Measurements from ENCODE around the gene LHX6. TPM values are rescaled to one million over a fixed set of nuclear protein-coding genes. Genes with fewer than 3 reads are reported as not detected.

Gene LHX6
- total and polyA plus RNA-seq, 2 of the 8 experiments (the other 6 are each of a cell fraction or from before 2014, with no cell fraction given) = 0.92 to 1.2 TPM

DNA sequence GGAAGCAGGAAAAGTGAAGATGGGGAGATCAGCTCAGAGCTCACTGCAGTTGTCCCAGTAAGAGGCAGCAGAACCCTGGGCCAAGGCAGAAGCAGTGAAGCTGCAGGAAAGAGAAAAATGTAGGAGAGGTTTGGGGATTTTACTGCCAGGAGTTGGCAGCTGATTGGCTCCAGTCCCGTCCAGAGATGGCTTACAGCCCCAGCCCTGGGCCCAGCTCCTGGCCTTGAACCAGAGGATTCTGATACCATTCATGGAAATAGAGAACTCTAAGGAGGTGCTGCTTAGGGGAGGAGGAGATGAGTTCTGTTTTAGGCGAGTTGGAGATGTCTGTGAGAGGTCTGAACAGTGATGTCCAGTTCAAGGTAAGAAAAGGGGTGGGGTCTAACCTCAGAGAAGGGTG is 64.5 kb downstream of the LHX6 start:
- H2AFZ ChIP-seq (ENCODE audit: low read length) = no peak overlapping the region
- no peak overlapping the region for H3K18ac ChIP-seq (ENCODE audit: extremely low read depth, low read length)
- H3K36me3 ChIP-seq (ENCODE audit: control insufficient read depth in 2 of 4, insufficient read depth in 4 of 4, low read length in 3 of 4) = no peaks in the 10 kb centered on the region
- FAIRE-seq = no peak
- H3K56ac ChIP-seq (replicated peaks; ENCODE audit: insufficient read length, low read depth, low read length) = no peak overlapping the region
- no peak overlapping the region for H2BK5ac ChIP-seq (ENCODE audit: low read depth, low read length)
- H2AK5ac ChIP-seq (ENCODE audit: low read depth, low read length) = no peak overlapping the region
- CTCF ChIA-PET (ENCODE audit: partially characterized antibody) = interaction anchor here (1.0 to 1.4 kb wide), 4 partner anchors 14 to 43 kb away, joined by 3 to 4 read pairs (median 4); no protein-coding TSS in a partner anchor
- H4K5ac ChIP-seq (ENCODE audit: insufficient read length, low read depth, low read length) = no peak overlapping the region
- no peaks in the 10 kb centered on the region for H4K20me1 ChIP-seq (replicated peaks in 1 of 2; ENCODE audit: control insufficient read depth in 1 of 2, insufficient read depth in 2 of 2, low read length in 2 of 2)
- DNase-seq (ENCODE audit: low read depth in 1 of 2, low spot score in 2 of 2) = no peak
- 36% methylated on average over 2 of the region's 2 CpGs; no CpG with 5 or more reads in 1 of the 2 experiments for WGBS, 2 experiments (ENCODE audit: extremely low coverage in 1 of 2, insufficient coverage in 1 of 2, insufficient read length in 1 of 2, insufficient replicate concordance in 2 of 2, low coverage in 1 of 2, low lambda C conversion rate in 2 of 2, missing lambda C conversion rate in 1 of 2)
- no peak overlapping the region for H3K4me3 ChIP-seq (ENCODE audit: extremely low read depth in 1 of 4, insufficient read depth in 2 of 4, low read depth in 3 of 4, low read length in 4 of 4)
- POLR2A ChIA-PET (ENCODE audit: partially characterized antibody) = no interaction called here
- no peak overlapping the region for H4K8ac ChIP-seq (ENCODE audit: extremely low read depth, insufficient read depth, low read length)
- peaks cover 2% of the 10 kb centered on the region for H3K23me2 ChIP-seq (ENCODE audit: low read depth, low read length)
- H3K4ac ChIP-seq (replicated peaks; ENCODE audit: insufficient read length, low read depth, low read length) = no peak overlapping the region
- no peak overlapping the region for H3K9ac ChIP-seq (replicated peaks in 1 of 4; ENCODE audit: extremely low read depth in 1 of 4, low read depth in 3 of 4, low read length in 3 of 4)
- no peaks in the 10 kb centered on the region for H3K79me2 ChIP-seq (ENCODE audit: control insufficient read depth in 1 of 2, insufficient read depth in 2 of 2, low read length in 2 of 2)
- no peaks in the 10 kb centered on the region; a peak in 1 of 7 replicates for H3K4me1 ChIP-seq (replicated peaks in 1 of 4; ENCODE audit: control insufficient read depth in 3 of 4, insufficient read depth in 4 of 4, low read length in 3 of 4)
- no peak overlapping the region for H4K91ac ChIP-seq (replicated peaks; ENCODE audit: insufficient read length, low read length)
- no peak overlapping the region for H3K14ac ChIP-seq (ENCODE audit: insufficient read length)
- no peak overlapping the region for H2BK120ac ChIP-seq (replicated peaks; ENCODE audit: low read depth, low read length)
- no peak overlapping the region for H2BK15ac ChIP-seq (ENCODE audit: low read length)
- no peak overlapping the region for H3K27ac ChIP-seq (ENCODE audit: low read depth, low read length)
- H3K4me2 ChIP-seq (ENCODE audit: insufficient read depth in 1 of 2, low read depth in 2 of 2, low read length in 2 of 2) = no peak overlapping the region
- H3K79me1 ChIP-seq (ENCODE audit: low read depth, low read length) = no peaks in the 10 kb centered on the region
- no peak overlapping the region for H2BK20ac ChIP-seq (ENCODE audit: low read length)
- no peak overlapping the region for H2BK12ac ChIP-seq (ENCODE audit: low read depth, low read length)
- no peak overlapping the region for H3K23ac ChIP-seq (ENCODE audit: insufficient read length)
- H3K27me3 ChIP-seq (replicated peaks in 1 of 4; ENCODE audit: control insufficient read depth in 3 of 4, extremely low read depth in 1 of 4, insufficient read depth in 3 of 4, low read length in 3 of 4) = no peaks in the 10 kb centered on the region; a peak in 1 of 7 replicates
- H3K9me3 ChIP-seq (ENCODE audit: insufficient read depth in 2 of 2, low read depth in 1 of 2, low read length in 1 of 2) = peaks cover 0 to 4% of the 10 kb centered on the region in 2 experiments; a peak in 2 of 4 replicates
- TF ChIP-seq SP4 (IDR thresholded peaks at IDR 0.05; ENCODE audit: low read length) = no peak
- TF ChIP-seq CHD1 (IDR thresholded peaks at IDR 0.05; ENCODE audit: low read depth, low read length) = no peak
- TF ChIP-seq POU5F1 (IDR thresholded peaks at IDR 0.05; ENCODE audit: low read depth, low read length) = no peak
- no peak for TF ChIP-seq KDM4A (IDR thresholded peaks at IDR 0.05; ENCODE audit: low read depth, low read length, severe bottlenecking)
- TF ChIP-seq MAFK (IDR thresholded peaks at IDR 0.05; ENCODE audit: low read depth, low read length) = no peak
- TF ChIP-seq ASH2L (IDR thresholded peaks at IDR 0.05; ENCODE audit: low read length) = no peak
- no peak for TF ChIP-seq CTBP2 (IDR thresholded peaks at IDR 0.05; ENCODE audit: borderline replicate concordance, insufficient read depth, insufficient read length, low read length)
- TF ChIP-seq GTF2F1 (IDR thresholded peaks at IDR 0.05; ENCODE audit: borderline replicate concordance, low read depth, low read length) = no peak
- TF ChIP-seq SAP30 (IDR thresholded peaks at IDR 0.05; ENCODE audit: insufficient read depth, insufficient replicate concordance, low read length) = no peak
- no peak for TF ChIP-seq NANOG (IDR thresholded peaks at IDR 0.05; ENCODE audit: insufficient read depth, low read depth, low read length, poor library complexity, severe bottlenecking)
- TF ChIP-seq BACH1 (IDR thresholded peaks at IDR 0.05; ENCODE audit: low read length) = no peak
- TF ChIP-seq SIX5 (IDR thresholded peaks at IDR 0.05; ENCODE audit: low read depth, low read length) = no peak
- no peak for TF ChIP-seq CREB1 (IDR thresholded peaks at IDR 0.05)
- no peak for TF ChIP-seq FOSL1 (IDR thresholded peaks at IDR 0.05; ENCODE audit: insufficient read depth, low read depth, low read length)
- no peak for TF ChIP-seq RXRA (IDR thresholded peaks at IDR 0.05; ENCODE audit: insufficient read depth, low read depth, low read length)
- TF ChIP-seq RFX5 (IDR thresholded peaks at IDR 0.05; ENCODE audit: borderline replicate concordance, low read depth, low read length) = no peak
